ENCODE results near the gene AFDN. TPM values are rescaled to one million over a fixed set of nuclear protein-coding genes. Genes with fewer than 3 reads are reported as not detected.

AFDN gene
- total and polyA plus RNA-seq, 2 of the 8 experiments (the other 6 are each of a cell fraction or from before 2014, with no cell fraction given), result 53.4 to 192 TPM

DNA sequence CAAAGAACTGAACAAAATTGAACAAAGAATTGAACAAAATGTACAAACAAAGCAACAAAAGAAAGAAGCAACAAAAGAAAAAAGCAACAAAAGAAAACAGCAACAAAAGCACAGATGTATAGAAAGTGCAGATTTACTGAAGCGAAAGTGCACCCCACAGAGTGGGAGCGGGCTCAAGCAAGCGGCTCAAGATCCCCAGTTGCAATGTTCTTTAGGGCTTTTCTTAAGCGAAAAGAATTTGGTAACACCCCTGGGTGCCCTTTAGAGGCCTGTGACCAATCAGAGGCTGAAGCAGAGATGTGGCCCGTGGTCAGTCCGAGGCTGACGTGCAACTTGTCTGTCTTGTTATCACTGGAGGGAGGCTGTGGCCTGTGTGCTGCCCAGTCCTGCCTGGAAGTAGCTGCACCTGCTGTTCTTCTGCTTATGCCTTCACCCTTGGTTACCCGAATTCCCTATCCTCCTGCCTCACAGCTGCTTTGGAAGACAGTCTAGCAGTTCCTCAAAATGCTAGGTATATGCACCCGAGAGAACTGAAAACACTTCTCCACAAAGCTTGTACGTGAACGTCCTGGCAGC lies 157.5 kb downstream of the AFDN start (continued):
- TF ChIP-seq, protein P1, sequence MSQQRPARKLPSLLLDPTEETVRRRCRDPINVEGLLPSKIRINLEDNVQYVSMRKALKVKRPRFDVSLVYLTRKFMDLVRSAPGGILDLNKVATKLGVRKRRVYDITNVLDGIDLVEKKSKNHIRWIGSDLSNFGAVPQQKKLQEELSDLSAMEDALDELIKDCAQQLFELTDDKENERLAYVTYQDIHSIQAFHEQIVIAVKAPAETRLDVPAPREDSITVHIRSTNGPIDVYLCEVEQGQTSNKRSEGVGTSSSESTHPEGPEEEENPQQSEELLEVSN (IDR thresholded peaks at IDR 0.05), result no peak
- TF ChIP-seq KDM4A (IDR thresholded peaks at IDR 0.05; ENCODE audit: low read depth, low read length, severe bottlenecking) (no peak), SIN3A (conservative IDR thresholded peaks at IDR 0.05 in 1 of 2, IDR thresholded peaks at IDR 0.05 in 1 of 2; ENCODE audit: low read depth in 1 of 2, low read length in 2 of 2) (no peak), CHD1 (IDR thresholded peaks at IDR 0.05; ENCODE audit: low read depth, low read length) (no peak)

Data from H1 (cell line).